HEK293 (cell line): Measurements from ENCODE around the gene KLHL10.

Experiments
- CTCF ChIA-PET: fragments of 350-600 bp; formaldehyde crosslinking; extraction: SDS; loops from one replicate; lab custom pipeline; 2021; ENCODE audit warnings: antibody characterized with exemption; lab: Yijun Ruan, JAX
- POLR2A ChIA-PET: fragments of 300-600 bp; formaldehyde crosslinking; extraction: SDS; loops from one replicate; lab custom pipeline; 2020; ENCODE audit warnings: antibody characterized with exemption, inconsistent platforms; lab: Yijun Ruan, JAX
- H3K27ac ChIP-seq: fragments of 200-500 bp; sonication (Bioruptor generic); 2 replicates; pipeline ENCODE4 v1.5.1; 2014; ENCODE audit warnings: low read depth, low read length, control low read depth, inconsistent platforms; ENCODE audit errors: extremely low read depth
- H3K36me3 ChIP-seq, 2 experiments: fragments of 200-500 bp in 1 of 2; sonication (Bioruptor generic) in 1 of 2; 1 replicate in 1 of 2; 2 replicates in 1 of 2; pipeline ENCODE4 v1.5.1; 2014 to 2017; ENCODE audit warnings: inconsistent platforms in 2 of 2, low read length in 2 of 2; ENCODE audit not compliant: control insufficient read depth in 2 of 2, insufficient read depth in 1 of 2
- H3K4me1 ChIP-seq: fragments of 200-500 bp; sonication (Bioruptor generic); 2 replicates; pipeline ENCODE4 v1.5.1; 2014; ENCODE audit warnings: mild to moderate bottlenecking, low read length, inconsistent platforms; ENCODE audit not compliant: control insufficient read depth, insufficient read depth
- H3K4me3 ChIP-seq: 2 replicates; pipeline ENCODE4 v1.5.1; 2011; ENCODE audit warnings: low read depth, mild to moderate bottlenecking, control low read depth, low read length, moderate library complexity
- H3K9me3 ChIP-seq: fragments of 200-500 bp; sonication (Bioruptor generic); 2 replicates; pipeline ENCODE4 v1.5.1; 2014; ENCODE audit warnings: low read depth, low read length, inconsistent platforms; ENCODE audit not compliant: control insufficient read depth, insufficient read depth
- GLIS2 ChIP-seq: fragments of 450-650 bp; formaldehyde crosslinking; IDR thresholded peaks from 2 replicates; pipeline ENCODE4 v1.5.1; 2016; ENCODE audit warnings: missing biosample characterization, missing genetic modification characterization
- KLF9 ChIP-seq: fragments of 450-650 bp; formaldehyde crosslinking; IDR thresholded peaks from 2 replicates; pipeline ENCODE4 v1.5.1; 2016; ENCODE audit warnings: missing biosample characterization, missing genetic modification characterization, low read depth
- ZNF335 ChIP-seq: fragments of 450-650 bp; formaldehyde crosslinking; conservative IDR thresholded peaks from 2 replicates; pipeline ENCODE4 v1.5.1; 2016; ENCODE audit warnings: missing biosample characterization, missing genetic modification characterization
- ZNF510 ChIP-seq: fragments of 450-650 bp; formaldehyde crosslinking; IDR thresholded peaks from 2 replicates; pipeline ENCODE4 v1.5.1; 2018; ENCODE audit warnings: mild to moderate bottlenecking, missing genetic modification characterization, missing biosample characterization; ENCODE audit not compliant: insufficient replicate concordance
- TF ChIP-seq, protein P1 (sequence below): fragments of 450-650 bp; formaldehyde crosslinking; IDR thresholded peaks from 2 replicates; pipeline ENCODE4 v1.5.1; 2017; ENCODE audit warnings: missing biosample characterization, mild to moderate bottlenecking, missing genetic modification characterization, moderate library complexity
- TF ChIP-seq, protein P2 (sequence below): fragments of 450-650 bp; formaldehyde crosslinking; conservative IDR thresholded peaks from 2 replicates; pipeline ENCODE4 v1.5.1; 2016; ENCODE audit warnings: low read depth, missing biosample characterization, missing genetic modification characterization
- TF ChIP-seq, protein P3 (sequence below): fragments of 450-650 bp; formaldehyde crosslinking; IDR thresholded peaks from 2 replicates; pipeline ENCODE4 v1.5.1; 2016; ENCODE audit warnings: missing biosample characterization, missing genetic modification characterization
- TF ChIP-seq, protein P4 (sequence below): fragments of 450-650 bp; formaldehyde crosslinking; IDR thresholded peaks from 2 replicates; pipeline ENCODE4 v1.5.1; 2016; ENCODE audit warnings: missing biosample characterization, missing genetic modification characterization

The KLHL10 gene

DNA sequence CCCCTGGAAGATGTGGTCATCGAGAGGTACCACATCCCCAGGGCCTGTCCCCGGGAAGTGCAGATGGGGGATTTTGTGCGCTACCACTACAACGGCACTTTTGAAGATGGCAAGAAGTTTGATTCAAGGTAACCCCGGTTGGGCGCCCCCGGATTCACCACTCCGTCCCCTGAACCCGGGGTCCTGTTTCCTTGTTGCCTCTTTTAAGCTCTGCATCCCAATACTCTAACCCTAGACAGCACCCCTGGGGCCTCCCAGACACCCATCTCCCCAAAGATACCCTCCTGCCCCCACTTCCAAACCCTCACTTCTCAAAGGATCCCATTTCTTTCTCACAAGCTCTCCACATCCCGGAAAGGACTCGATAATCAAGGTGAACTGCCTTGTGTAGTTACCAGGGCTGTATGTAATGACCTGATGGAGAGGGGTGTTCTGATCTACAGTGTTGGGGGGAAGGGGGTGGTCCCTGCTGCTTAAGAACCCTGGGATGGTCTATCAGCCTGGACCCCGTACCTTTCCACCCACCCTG lies 24.4 kb upstream of the KLHL10 start (continued):
- TF ChIP-seq, protein P1, sequence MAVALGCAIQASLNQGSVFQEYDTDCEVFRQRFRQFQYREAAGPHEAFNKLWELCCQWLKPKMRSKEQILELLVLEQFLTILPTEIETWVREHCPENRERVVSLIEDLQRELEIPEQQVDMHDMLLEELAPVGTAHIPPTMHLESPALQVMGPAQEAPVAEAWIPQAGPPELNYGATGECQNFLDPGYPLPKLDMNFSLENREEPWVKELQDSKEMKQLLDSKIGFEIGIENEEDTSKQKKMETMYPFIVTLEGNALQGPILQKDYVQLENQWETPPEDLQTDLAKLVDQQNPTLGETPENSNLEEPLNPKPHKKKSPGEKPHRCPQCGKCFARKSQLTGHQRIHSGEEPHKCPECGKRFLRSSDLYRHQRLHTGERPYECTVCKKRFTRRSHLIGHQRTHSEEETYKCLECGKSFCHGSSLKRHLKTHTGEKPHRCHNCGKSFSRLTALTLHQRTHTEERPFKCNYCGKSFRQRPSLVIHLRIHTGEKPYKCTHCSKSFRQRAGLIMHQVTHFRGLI (tag by site-specific recombination): peak; percentile 81
- TF ChIP-seq, protein P2, sequence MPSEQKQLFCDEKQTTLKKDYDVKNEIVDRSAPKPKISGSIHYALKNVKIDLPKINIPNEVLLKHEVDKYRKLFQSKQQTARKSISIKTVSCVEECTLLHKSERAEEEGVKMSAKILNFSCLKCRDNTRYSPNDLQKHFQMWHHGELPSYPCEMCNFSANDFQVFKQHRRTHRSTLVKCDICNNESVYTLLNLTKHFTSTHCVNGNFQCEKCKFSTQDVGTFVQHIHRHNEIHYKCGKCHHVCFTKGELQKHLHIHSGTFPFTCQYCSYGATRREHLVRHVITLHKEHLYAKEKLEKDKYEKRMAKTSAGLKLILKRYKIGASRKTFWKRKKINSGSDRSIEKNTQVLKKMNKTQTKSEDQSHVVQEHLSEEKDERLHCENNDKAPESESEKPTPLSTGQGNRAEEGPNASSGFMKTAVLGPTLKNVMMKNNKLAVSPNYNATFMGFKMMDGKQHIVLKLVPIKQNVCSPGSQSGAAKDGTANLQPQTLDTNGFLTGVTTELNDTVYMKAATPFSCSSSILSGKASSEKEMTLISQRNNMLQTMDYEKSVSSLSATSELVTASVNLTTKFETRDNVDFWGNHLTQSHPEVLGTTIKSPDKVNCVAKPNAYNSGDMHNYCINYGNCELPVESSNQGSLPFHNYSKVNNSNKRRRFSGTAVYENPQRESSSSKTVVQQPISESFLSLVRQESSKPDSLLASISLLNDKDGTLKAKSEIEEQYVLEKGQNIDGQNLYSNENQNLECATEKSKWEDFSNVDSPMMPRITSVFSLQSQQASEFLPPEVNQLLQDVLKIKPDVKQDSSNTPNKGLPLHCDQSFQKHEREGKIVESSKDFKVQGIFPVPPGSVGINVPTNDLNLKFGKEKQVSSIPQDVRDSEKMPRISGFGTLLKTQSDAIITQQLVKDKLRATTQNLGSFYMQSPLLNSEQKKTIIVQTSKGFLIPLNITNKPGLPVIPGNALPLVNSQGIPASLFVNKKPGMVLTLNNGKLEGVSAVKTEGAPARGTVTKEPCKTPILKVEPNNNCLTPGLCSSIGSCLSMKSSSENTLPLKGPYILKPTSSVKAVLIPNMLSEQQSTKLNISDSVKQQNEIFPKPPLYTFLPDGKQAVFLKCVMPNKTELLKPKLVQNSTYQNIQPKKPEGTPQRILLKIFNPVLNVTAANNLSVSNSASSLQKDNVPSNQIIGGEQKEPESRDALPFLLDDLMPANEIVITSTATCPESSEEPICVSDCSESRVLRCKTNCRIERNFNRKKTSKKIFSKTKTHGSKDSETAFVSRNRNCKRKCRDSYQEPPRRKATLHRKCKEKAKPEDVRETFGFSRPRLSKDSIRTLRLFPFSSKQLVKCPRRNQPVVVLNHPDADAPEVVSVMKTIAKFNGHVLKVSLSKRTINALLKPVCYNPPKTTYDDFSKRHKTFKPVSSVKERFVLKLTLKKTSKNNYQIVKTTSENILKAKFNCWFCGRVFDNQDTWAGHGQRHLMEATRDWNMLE: no peak
- TF ChIP-seq KLF9 (tag by site-specific recombination) (no peak), ZNF335 (tag by site-specific recombination) (peak; percentile 2)
- TF ChIP-seq, protein P3, sequence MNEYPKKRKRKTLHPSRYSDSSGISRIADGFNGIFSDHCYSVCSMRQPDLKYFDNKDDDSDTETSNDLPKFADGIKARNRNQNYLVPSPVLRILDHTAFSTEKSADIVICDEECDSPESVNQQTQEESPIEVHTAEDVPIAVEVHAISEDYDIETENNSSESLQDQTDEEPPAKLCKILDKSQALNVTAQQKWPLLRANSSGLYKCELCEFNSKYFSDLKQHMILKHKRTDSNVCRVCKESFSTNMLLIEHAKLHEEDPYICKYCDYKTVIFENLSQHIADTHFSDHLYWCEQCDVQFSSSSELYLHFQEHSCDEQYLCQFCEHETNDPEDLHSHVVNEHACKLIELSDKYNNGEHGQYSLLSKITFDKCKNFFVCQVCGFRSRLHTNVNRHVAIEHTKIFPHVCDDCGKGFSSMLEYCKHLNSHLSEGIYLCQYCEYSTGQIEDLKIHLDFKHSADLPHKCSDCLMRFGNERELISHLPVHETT (tag by site-specific recombination): no peak
- TF ChIP-seq, protein P4, sequence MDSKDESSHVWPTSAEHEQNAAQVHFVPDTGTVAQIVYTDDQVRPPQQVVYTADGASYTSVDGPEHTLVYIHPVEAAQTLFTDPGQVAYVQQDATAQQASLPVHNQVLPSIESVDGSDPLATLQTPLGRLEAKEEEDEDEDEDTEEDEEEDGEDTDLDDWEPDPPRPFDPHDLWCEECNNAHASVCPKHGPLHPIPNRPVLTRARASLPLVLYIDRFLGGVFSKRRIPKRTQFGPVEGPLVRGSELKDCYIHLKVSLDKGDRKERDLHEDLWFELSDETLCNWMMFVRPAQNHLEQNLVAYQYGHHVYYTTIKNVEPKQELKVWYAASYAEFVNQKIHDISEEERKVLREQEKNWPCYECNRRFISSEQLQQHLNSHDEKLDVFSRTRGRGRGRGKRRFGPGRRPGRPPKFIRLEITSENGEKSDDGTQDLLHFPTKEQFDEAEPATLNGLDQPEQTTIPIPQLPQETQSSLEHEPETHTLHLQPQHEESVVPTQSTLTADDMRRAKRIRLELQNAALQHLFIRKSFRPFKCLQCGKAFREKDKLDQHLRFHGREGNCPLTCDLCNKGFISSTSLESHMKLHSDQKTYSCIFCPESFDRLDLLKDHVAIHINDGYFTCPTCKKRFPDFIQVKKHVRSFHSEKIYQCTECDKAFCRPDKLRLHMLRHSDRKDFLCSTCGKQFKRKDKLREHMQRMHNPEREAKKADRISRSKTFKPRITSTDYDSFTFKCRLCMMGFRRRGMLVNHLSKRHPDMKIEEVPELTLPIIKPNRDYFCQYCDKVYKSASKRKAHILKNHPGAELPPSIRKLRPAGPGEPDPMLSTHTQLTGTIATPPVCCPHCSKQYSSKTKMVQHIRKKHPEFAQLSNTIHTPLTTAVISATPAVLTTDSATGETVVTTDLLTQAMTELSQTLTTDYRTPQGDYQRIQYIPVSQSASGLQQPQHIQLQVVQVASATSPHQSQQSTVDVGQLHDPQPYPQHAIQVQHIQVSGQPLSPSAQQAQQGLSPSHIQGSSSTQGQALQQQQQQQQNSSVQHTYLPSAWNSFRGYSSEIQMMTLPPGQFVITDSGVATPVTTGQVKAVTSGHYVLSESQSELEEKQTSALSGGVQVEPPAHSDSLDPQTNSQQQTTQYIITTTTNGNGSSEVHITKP (tag by site-specific recombination): peak; percentile 6; the same call in 1 of the 2 replicates

DNA sequence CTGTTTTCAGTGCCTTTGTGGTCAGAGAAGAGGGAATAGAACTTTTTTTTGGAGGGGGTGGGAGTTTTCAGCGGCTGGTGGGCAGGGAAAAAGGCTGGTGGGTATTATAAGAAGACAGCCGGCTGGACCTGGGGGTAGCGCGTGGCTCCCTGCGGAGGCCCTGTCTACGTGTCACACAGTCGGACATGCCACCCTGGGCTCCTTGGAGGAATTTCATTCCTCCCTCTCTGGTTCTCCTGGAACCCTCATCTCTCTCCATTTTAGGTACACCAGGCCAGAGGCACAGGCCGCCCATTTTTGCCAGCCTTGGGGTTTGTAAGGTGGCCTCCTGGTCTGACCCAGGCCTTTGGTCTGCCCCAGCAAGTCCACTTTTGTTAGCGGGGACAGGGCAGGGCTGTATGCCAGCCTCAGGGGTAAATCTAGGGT lies 23.9 kb upstream of the KLHL10 start:
- 0 out of 2 replicates have a peak, but pooled peaks cover 8% of the 10 kb centered on the region for H3K4me1 ChIP-seq
- CTCF ChIA-PET: interaction anchor here (0.6 to 4.6 kb wide), 3 partner anchors 12 to 1562 kb away, joined by 3 to 45 read pairs (median 5); no protein-coding TSS in a partner anchor
- TF ChIP-seq ZNF510 (tag by site-specific recombination) (no peak), GLIS2 (peak; percentile 38)
- TF ChIP-seq, protein P4 (tag by site-specific recombination): peak; percentile 21; the same call in 1 of the 2 replicates
- TF ChIP-seq, all 188 proteins: peak for 2
- Histone ChIP-seq H3K4me3 (peak overlapping the region; percentile 73), H3K9me3 (no peaks in the 10 kb centered on the region), H3K36me3 (peaks cover 0 to 38% of the 10 kb centered on the region in 2 experiments; a peak in 2 of 3 replicates), H3K27ac (peak overlapping the region; percentile 89)
- POLR2A ChIA-PET: interaction anchor here (1.0 to 3.5 kb wide), 7 partner anchors 9 to 124 kb away, joined by 4 to 37 read pairs (median 23); partner anchors contain the start of genes HAP1, JUP and NT5C3B
